ENCODE results near the gene SYPL1. TPM values are rescaled to one million over a fixed set of nuclear protein-coding genes. Genes with fewer than 3 reads are reported as not detected.

SYPL1 gene
- total and polyA plus RNA-seq, 10 donors, result 49.9 to 113 (median 86.4) TPM

- intact Hi-C loops (cut with DNase I; ENCODE audit: low total_unique reads), result no loop called here
- Histone ChIP-seq H3K27ac (no peak overlapping the region), H3K4me3 (no peak overlapping the region), H3K36me3 (peaks cover 0 to 34% (median 14%) of the 10 kb centered on the region in 6 donors), H3K4me1 (peaks cover 0 to 46% (median 17%) of the 10 kb centered on the region in 6 donors), H3K27me3 (replicated peaks in 1 of 7) (no peaks in the 10 kb centered on the region), H3K9me3 (no peaks in the 10 kb centered on the region)
- no peak for DNase-seq
- TF ChIP-seq POLR2AphosphoS5 (IDR thresholded peaks at IDR 0.05) (no peak), CTCF (IDR thresholded peaks at IDR 0.05 in 8 of 11, conservative IDR thresholded peaks at IDR 0.05 in 3 of 11) (no peak), POLR2A (IDR thresholded peaks at IDR 0.05) (no peak)
Measured at GRCh38 chr7:106085015-106085414, 27.1 kb downstream of the SYPL1 start.

GRCh38 chr7:106083717-106084116 is 28.4 kb downstream of the SYPL1 start:
- no peak for TF ChIP-seq CTCF (IDR thresholded peaks at IDR 0.05 in 8 of 11, conservative IDR thresholded peaks at IDR 0.05 in 3 of 11)
- TF ChIP-seq POLR2AphosphoS5 (IDR thresholded peaks at IDR 0.05), result no peak
- TF ChIP-seq POLR2A (IDR thresholded peaks at IDR 0.05), result no peak
- H3K4me3 ChIP-seq, result no peak overlapping the region
- H3K27ac ChIP-seq, result no peak overlapping the region
- peaks cover 0 to 46% (median 10%) of the 10 kb centered on the region in 6 donors for H3K4me1 ChIP-seq
- 69 to 82% (median 73%) methylated on average over 3 of the region's 3 CpGs for WGBS, 5 donors
- peaks cover 0 to 21% (median 6%) of the 10 kb centered on the region in 6 donors for H3K36me3 ChIP-seq
- no peak for DNase-seq
- H3K9me3 ChIP-seq, result no peaks in the 10 kb centered on the region
- intact Hi-C loops (cut with DNase I; ENCODE audit: low total_unique reads), result no loop called here
- H3K27me3 ChIP-seq (replicated peaks in 1 of 7), result no peaks in the 10 kb centered on the region

- intact Hi-C loops (cut with DNase I; ENCODE audit: low total_unique reads), result no loop called here
- Histone ChIP-seq H3K9me3 (no peaks in the 10 kb centered on the region), H3K27ac (no peak overlapping the region), H3K4me1 (peaks cover 0 to 52% (median 15%) of the 10 kb centered on the region in 6 donors), H3K4me3 (no peak overlapping the region), H3K27me3 (replicated peaks in 1 of 7) (no peaks in the 10 kb centered on the region), H3K36me3 (peaks cover 0 to 6% (median 0%) of the 10 kb centered on the region in 6 donors)
- WGBS, 5 donors, result 88 to 93% (median 92%) methylated on average over 18 of the region's 18 CpGs
- TF ChIP-seq POLR2A (IDR thresholded peaks at IDR 0.05) (no peak), CTCF (IDR thresholded peaks at IDR 0.05 in 8 of 11, conservative IDR thresholded peaks at IDR 0.05 in 3 of 11) (no peak), POLR2AphosphoS5 (IDR thresholded peaks at IDR 0.05) (no peak)
- no peak for DNase-seq
Measured at GRCh38 chr7:106082087-106082854, 29.8 kb downstream of the SYPL1 start.

- Histone ChIP-seq H3K27me3 (replicated peaks in 1 of 7) (no peaks in the 10 kb centered on the region), H3K27ac (peak overlapping the region in 2 of 8 donors; percentile 2 to 48), H3K4me1 (peaks cover 0 to 70% (median 32%) of the 10 kb centered on the region in 6 donors), H3K4me3 (no peak overlapping the region), H3K9me3 (no peaks in the 10 kb centered on the region), H3K36me3 (no peaks in the 10 kb centered on the region)
- no peak for DNase-seq
- WGBS, 5 donors, result 81 to 90% (median 90%) methylated on average over 6 of the region's 6 CpGs
- TF ChIP-seq POLR2AphosphoS5 (IDR thresholded peaks at IDR 0.05) (peak in 1 of 3 donors; percentile 28), CTCF (IDR thresholded peaks at IDR 0.05 in 8 of 11, conservative IDR thresholded peaks at IDR 0.05 in 3 of 11) (no peak)
- intact Hi-C loops (cut with DNase I; ENCODE audit: low total_unique reads), result no loop called here
Measured at GRCh38 chr7:106080300-106080987, 31.7 kb downstream of the SYPL1 start.

All from spleen (tissue), 11 donors.